CD4-positive, alpha-beta T cell treated with Interleukin-21 for 1 hour (primary cell): ENCODE measurements around the gene MDM4.
A peak's percentile ranks its signal among the peaks of the same experiment; 100 is the strongest.

Experiments
- DNase-seq: peaks from one replicate; pipeline ENCODE4 v3.0.0-alpha.2; 2020

Gene MDM4

DNA sequence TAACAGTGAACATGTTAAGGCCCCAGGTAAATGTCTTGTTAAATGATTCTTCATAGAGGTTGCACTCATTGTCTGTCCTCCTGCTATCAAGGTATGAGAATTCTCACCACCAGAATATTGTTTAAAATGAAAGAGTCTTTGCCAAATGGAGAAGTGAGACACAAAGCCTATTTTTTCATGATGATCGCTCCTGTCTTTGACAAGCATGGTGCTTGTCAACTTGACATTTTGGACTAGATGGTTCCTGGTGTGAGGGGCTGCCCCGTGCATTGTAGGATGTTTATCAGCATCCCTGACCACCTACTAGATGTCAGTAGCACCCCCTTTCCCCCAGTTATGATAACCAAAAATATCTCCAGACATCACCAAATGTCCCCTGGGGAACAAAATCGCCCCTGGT is 65.6 kb downstream of the MDM4 start:
- no peak for DNase-seq

DNA sequence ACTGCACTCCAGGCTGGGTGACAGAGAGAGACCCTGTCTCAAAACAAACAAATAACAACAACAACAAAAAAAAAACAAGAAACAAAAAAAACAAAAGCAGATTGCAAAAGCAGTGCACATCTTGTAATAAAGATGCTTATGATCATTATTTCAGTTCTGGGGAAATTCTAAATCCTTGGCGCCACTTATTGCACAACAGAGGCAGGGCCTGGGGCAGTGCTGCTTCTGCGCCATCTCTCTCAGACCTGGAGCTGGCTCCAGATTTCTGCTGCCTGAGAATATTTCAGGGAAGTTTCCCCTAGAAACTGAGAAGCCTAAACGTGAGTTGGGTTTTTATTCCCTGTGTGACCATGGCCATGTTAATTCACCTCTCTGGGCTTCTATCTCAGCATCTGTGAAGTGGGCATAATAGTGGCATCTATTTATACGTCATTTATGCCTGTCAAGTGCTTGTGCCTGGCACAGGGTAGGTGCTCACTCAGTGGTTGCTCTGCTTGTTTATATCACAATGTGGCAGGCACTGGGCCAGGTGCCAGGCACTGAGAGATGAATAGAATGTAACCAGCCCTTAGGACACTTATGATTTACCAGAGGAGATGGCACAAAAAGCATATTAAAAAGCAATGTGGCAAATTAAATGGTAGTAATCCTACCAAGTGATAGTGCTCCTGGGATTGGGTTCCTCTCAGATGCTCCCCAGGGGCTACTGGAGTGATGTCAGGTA is 67.9 kb downstream of the MDM4 start:
- DNase-seq = no peak

DNA sequence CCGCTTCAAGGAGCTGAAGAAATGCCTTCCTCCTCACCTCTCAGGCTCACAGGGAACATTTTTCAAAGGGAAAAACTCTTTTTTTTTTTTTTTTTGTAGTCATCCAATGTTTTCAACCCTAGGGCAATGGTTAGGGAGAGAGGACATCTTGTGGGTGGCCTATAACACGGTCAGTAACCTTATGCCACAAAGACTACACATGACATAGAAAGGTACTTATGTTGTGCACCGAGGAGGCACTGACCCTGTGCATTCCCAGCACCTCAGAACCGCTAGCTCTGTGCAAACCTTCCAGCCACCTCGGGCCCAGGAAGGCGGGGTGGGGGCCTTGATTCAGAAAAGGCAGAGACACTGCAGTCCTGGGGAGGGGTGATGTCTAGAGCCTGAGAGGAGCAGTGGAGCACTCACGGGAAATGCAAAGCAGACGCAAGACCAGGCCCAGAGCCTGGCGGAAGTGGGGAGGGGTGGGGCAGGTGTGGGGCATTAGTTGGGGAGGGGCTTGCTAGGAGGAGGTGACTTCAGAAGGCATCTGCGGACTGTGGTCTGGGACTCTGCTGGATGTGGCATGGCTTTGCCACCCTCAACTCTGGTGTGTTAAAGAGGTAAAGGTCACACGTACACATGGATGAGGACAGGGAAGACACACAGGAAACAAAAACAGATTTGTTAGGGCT is 68.6 kb downstream of the MDM4 start:
- DNase-seq = peak; percentile 39

DNA sequence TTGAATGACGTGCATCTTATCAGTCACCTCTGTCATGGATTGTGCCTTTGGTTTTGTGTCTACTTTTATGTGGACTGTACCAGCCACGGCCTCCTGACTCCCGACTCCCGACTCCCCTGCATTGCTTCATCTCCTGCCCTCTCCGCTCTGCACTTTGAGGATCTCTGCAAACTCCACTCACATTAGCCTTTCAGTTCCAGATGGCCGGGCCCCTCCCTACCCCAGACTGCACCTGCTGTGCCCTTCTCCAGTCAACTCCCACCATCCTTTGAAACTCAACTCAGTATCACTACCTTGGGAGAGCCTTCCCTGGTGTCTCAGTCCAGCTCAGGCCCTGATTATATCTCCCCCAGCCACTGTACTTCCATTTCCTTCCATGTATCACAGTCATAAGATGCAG is 71.4 kb downstream of the MDM4 start:
- DNase-seq = no peak

DNA sequence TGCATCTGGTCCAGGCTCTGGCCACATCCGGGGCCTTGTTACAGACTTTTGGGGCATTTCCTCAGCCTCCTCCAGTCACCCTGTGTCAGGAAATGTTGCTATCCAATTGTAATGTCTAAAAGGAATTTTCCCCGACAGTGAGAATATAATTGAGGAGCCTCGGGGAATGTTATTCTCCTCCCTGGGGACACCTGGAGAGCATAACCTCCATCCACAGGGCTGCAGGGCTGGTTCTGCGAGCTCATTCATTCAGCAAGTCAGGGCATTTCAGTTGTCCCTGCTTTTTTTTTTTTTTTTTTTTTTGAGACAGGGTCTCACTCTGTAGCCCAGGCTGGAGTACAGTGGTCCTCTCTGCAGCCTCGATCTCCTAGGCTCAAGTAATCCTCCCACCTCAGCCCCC is 72.6 kb downstream of the MDM4 start:
- no peak for DNase-seq

DNA sequence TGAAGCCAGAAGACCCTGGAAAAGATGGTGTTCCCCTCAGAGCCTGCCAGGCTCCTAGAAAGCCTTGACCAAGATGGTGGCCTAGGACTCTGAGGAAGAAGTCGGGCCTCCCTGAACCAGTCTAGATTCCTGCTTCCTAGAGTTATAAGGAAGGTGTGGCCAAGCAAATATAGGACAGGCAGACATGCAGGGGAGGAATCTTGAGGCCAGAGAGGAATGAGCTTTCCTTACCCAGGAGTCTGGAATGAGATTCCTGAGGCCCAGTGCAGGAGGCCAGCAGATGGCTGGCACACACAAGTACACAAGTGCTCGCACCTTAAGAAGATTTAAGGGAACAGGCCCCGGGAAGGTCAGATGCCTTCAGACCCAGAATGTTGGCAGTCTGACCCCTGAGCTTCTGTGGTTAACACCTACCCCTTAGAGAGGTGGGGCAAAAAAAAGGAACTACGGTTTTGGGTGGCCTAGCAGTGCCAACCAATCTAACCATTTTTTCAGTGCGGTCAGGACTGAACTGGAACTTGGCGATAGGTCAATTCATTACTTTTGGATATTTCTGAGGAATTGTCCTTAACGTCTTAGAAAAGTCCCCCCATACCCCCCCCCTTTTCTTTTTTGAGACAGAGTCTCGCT is 73.3 kb downstream of the MDM4 start:
- no peak for DNase-seq

DNA sequence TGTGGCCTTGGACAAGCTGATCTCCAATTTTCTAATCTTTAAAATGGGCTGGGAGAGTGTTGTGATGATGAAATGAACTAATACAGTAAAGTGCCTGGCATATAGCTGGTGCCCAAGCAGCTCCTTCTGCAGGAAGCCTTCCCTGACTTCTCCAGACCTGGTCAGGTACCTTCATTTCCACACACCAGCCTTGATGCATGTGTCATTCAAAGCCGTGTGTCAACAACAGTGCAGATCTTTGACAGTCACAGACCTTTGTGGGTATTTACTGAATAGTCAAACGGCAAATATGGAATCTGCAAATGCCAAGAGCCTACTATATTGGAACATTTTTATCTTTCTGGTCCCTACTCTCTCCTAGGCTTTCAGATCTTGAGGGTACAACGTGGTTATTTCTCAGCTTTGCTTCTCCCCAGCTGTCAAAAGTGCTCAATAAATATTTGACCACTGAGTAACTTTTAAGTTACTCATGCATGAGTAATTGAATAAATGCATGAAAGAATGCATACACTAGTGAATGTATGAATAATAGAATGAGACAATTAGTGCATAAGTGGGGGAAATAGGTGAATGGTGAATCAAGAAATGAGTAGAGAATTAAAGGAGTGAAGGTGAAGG is 75.4 kb downstream of the MDM4 start:
- no peak for DNase-seq

DNA sequence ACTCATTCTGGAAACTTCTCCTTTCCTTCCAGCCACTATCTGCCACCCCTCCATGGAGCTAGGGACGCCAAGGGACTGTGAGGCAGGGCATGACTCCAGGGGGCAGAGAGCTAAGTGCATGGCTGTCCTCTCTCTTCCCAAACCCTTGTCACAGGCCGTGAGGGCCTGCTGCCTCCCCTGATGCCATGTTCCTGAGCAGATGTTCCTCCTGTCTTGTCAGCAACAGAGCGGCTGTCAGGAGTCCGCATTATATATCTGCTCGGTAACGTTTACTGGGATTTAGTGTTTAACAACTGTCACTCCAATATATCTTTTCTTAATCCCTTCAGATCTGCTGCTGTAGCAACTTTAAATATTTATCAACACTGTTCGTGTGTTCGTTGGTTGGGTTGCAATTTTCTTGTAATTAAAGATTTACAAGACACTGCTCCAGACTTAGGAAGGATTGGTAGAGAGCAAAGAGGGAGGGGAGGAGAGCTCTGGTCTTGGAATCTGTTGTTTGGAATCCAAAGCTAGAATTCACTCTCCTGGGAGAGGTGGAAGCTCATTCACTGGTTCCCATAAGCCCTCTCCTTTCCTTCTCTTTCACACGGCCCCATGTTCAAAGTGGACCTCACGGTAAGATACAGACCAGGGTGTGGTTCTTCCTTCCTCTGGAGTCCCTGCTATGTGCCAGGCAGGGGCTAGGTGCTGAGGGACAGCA is 76.2 kb downstream of the MDM4 start:
- no peak for DNase-seq

DNA sequence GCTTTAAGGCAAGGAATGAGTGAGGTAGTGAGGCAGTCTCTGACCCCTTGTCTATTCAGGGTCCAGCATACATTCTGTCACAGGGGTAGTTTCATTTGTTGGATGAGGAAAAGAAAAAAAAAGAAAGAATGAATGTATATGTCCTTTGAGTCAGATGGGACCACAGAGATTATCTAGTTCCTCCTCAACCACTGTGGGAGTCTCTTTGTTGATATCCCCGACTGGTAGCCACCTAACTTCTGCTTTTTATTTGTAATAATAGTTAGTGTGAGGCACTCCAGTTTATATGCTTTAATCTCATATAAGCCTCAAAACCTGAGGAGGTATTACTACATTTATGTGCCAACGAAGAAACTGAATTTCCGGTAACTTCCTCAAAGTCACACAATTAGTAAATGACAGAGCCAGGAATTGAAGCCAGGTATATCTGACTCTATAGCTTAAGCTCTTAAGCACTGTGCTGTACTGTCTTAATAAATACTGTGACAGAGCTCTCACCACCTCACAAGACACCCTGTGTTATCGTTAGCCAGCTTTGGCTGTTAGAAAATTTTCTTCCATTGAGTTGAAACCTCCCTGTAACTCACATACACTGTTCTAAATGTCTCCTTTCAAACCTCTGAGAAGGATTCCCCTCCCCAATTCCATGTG is 82.2 kb downstream of the MDM4 start:
- DNase-seq = no peak

DNA sequence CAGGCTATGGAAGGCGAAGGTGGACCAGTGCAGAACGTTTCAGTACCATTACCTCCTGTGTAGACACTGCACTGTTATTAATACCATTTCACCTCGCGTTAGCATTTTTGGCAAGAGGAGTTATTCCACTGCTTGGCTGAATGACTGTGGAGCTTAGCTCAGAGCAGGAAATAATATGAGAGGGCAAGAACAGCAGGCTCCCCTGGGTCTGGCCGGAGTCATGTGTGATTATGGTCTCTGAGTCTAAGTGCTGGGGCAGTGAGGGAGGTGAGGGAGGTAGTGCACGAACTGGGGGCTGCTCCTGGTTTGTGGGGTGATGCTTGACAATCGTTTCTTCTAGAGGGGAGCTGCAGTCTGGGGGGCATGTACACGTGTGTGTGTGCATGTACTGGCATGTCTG is 82.9 kb downstream of the MDM4 start:
- no peak for DNase-seq

DNA sequence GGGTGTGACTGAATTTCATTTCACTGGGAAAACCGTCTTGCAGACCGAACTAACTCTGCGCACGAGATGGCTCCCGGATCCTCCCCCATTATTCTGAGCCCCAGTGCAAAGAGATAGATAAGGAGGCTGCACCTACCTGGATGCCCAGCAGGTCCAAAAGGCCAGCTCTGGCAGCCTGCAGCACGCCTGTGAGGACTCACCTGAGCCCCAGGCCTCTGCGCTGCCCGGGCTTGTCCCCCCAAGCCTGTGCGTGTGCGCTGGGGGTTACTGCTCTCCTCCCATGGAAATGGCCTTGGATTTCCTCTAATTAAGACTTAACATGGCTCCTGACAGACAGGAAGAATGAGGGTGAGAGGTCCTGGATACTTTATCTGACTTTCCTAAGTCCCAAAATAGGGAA is 83.4 kb downstream of the MDM4 start:
- no peak for DNase-seq

DNA sequence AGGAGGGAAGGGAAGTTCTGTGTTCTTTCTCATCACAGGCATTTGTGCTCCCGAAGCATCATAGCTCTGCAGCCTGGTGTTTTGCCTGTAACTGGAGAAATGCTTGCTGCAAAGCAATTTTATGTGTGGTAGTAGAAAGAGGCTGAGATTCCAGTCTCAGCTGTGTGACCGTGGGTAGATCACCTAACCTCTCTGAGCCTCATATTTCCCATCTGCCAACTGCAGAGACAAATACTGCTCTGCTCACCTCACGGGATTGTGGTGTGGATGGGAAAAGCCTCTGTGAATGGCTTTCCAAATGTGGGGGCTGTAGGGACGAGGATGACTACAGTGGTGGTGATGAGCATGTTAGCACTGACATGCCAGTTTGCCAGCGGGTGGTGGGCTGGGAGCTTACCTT is 84.0 kb downstream of the MDM4 start:
- DNase-seq = no peak

DNA sequence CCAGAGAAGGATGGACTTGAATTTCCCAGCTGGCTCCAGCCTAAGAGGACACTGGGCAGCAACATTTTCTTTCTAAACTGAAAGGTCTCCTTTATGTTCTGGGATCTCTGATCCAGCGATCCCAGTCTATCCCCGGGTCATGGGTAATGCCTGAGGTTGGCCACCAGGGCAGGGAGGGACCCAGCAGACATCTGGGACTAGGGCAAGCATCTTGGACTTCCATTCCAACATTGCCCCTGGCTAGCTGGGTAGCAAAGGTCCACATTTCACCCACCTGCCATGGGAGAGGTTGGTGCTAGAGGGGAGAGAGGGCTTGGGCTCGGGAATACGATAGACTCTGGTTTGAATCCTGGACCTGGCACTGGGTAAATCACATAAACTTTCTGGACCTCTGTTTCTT is 84.8 kb downstream of the MDM4 start:
- DNase-seq = no peak

DNA sequence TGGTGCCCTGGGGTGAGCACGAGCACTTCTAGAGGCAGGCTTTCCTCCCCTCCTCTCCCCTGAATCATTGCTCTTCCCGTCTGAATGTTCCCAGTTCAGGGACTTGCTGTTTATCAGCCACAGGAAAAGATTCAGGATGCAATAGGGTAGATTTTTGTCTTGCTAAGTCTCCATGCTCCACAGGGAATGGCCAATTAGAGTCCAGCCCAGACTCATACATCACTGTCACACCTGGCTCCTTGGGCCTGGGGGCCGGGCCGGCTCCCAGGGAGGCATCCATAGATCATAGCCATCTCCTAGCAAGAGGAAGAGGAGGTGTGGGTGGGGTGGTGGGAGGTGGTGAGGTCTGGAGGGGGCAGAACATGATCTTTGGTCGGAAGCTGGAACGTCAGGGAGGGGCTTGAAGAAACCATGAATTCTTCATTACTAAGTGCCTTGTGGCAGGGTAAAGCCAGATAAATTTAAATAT is 85.9 kb downstream of the MDM4 start:
- no peak for DNase-seq

DNA sequence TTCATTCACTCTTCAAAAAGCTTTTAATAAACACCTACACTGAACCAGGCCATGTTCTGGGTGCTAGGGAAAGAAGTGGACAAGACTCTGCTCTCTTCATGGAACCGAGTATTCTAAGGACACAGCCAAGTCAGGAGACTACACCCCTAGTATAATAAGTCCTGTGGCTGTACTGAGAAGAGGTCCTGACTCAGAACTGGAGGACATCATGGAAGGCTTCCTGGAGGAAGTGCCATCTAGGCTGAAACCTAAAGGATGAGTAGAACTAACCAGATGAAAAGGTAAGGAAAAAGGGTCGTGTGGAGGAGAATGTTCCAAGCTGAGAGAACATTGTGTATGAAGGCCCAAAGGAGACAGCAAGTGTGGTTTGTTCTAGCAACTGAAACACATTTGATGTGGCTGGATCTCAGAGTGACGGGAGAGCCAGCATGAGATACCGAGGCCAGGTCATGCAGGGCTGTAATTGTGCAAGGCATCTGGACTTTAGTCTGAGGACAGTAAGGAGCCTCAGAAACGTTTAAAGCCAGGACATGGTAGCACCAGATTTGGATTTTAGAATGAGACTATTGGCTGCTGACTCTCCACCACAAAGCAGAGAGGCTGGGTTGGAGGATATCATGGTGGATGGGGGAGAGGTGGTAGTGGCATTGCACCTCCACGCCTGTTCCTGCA is 86.8 kb downstream of the MDM4 start:
- DNase-seq = no peak

DNA sequence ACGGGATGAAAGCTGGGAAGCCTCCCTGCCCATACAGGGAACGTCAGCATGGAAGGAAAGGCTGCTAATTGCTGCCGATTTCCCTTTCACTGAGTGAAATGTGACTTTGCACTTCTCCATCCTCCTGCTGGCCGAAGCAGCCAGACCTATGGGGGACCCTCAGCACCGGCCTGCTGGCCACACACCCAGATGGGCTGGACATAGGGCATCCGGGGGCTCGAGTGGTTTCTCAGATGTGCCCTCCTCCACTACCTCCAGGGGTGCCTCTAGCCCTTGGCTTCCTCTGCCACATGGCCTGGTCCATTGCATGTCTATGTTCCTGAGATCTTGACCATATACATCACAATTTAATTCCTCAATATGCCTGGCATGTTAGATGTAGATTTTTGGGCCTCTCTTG is 89.6 kb downstream of the MDM4 start:
- no peak for DNase-seq
